Tibial artery (tissue), 4 donors: ENCODE results near the gene TMUB1.

Experiments used
- DNase-seq, 2 donors: peaks; one replicate each; pipeline ENCODE4 v3.0.0-alpha.2; 2019
- H3K27ac ChIP-seq, 2 donors: fragments of 200-600 bp; sonication (generic) in 1 of 2; 1 replicate in 1 of 2; 2 replicates in 1 of 2; pipeline ENCODE4 v1.5.1; 2018 to 2019; ENCODE audit warnings: mild to moderate bottlenecking in 1 of 2
- H3K27me3 ChIP-seq, 2 donors: fragments of 200-600 bp; sonication (generic) in 1 of 2; one replicate each; pipeline versions ENCODE4 v1.5.1 to v1.6.0; 2016 to 2019
- H3K36me3 ChIP-seq, 3 donors: fragments of 200-600 bp; sonication (generic) in 2 of 3; one replicate each; pipeline ENCODE4 v1.5.1; 2016 to 2019; ENCODE audit warnings: mild to moderate bottlenecking in 2 of 3
- H3K4me1 ChIP-seq, 4 donors: fragments of 200-600 bp; sonication (generic) in 2 of 4; 1 replicate in 3 of 4; 2 replicates in 1 of 4; pipeline ENCODE4 v1.5.1; 2016 to 2019
- H3K4me3 ChIP-seq, 2 donors: fragments of 200-600 bp; sonication (generic) in 1 of 2; 1 replicate in 1 of 2; 2 replicates in 1 of 2; pipeline ENCODE4 v1.5.1; 2018 to 2019; ENCODE audit warnings: mild to moderate bottlenecking in 2 of 2
- H3K9me3 ChIP-seq, 3 donors: fragments of 200-600 bp; sonication (generic) in 1 of 3; one replicate each; pipeline ENCODE4 v1.5.1; 2016 to 2019
- CTCF ChIP-seq, 2 experiments: fragments of 200-600 bp in 1 of 2; fragments of 450-650 bp in 1 of 2; IDR thresholded peaks; one replicate each; pipeline ENCODE4 v1.5.1; 2017 to 2019; ENCODE audit warnings: antibody characterized with exemption in 2 of 2, mild to moderate bottlenecking in 1 of 2, moderate library complexity in 1 of 2
- intact Hi-C: fragments of 100-400 bp; cut with DNase I; formaldehyde crosslinking; loops from one replicate; pipeline ENCODE4 v1.15.0; 2023; ENCODE audit warnings: low total_unique reads

Gene TMUB1

GRCh38 chr7:151040616-151041375 is 42.5 kb downstream of the TMUB1 start:
- Histone ChIP-seq H3K36me3 (peaks cover under 1 to 67% (median 24%) of the 10 kb centered on the region in 3 donors), H3K9me3 (no peaks in the 10 kb centered on the region), H3K27ac (no peak overlapping the region), H3K4me1 (peaks cover 0 to 14% (median 11%) of the 10 kb centered on the region in 4 donors), H3K4me3 (no peak overlapping the region), H3K27me3 (no peaks in the 10 kb centered on the region)
- no peak for TF ChIP-seq CTCF (IDR thresholded peaks at IDR 0.05)
- no peak for DNase-seq
- intact Hi-C loops, result no loop called here

GRCh38 chr7:151039850-151040548 is 43.3 kb downstream of the TMUB1 start:
- H3K4me3 ChIP-seq, result no peak overlapping the region
- DNase-seq, result no peak
- H3K27me3 ChIP-seq, result no peaks in the 10 kb centered on the region
- intact Hi-C loops, result loop anchor here (5.0 kb wide), 1 partner anchor 72 kb away; no protein-coding TSS in a partner anchor
- no peaks in the 10 kb centered on the region for H3K9me3 ChIP-seq
- peaks cover 0 to 14% (median 11%) of the 10 kb centered on the region in 4 donors for H3K4me1 ChIP-seq
- peaks cover 8 to 67% (median 27%) of the 10 kb centered on the region in 3 donors for H3K36me3 ChIP-seq
- no peak for TF ChIP-seq CTCF (IDR thresholded peaks at IDR 0.05)
- H3K27ac ChIP-seq, result peak overlapping the region in 1 of 2 donors; percentile 61

GRCh38 chr7:151038951-151039849 is 44.1 kb downstream of the TMUB1 start:
- no peaks in the 10 kb centered on the region for H3K27me3 ChIP-seq
- peaks cover 12 to 67% (median 35%) of the 10 kb centered on the region in 3 donors for H3K36me3 ChIP-seq
- H3K4me1 ChIP-seq, result peaks cover 0 to 14% (median 11%) of the 10 kb centered on the region in 4 donors
- H3K27ac ChIP-seq, result peak overlapping the region; percentile 52 to 61
- intact Hi-C loops, result loop anchor here (5.0 kb wide), 1 partner anchor 73 kb away; no protein-coding TSS in a partner anchor
- no peak for TF ChIP-seq CTCF (IDR thresholded peaks at IDR 0.05)
- H3K9me3 ChIP-seq, result no peaks in the 10 kb centered on the region
- no peak overlapping the region for H3K4me3 ChIP-seq
- peak; percentile 74 to 80 for DNase-seq

- intact Hi-C loops, result loop anchor here (5.0 kb wide), 1 partner anchor 76 kb away; no protein-coding TSS in a partner anchor
- no peak for TF ChIP-seq CTCF (IDR thresholded peaks at IDR 0.05)
- Histone ChIP-seq H3K4me1 (peaks cover 0 to 14% (median 11%) of the 10 kb centered on the region in 4 donors), H3K36me3 (peaks cover 12 to 60% (median 36%) of the 10 kb centered on the region in 3 donors), H3K27me3 (no peaks in the 10 kb centered on the region), H3K27ac (no peak overlapping the region), H3K4me3 (no peak overlapping the region), H3K9me3 (no peaks in the 10 kb centered on the region)
- DNase-seq, result no peak
Observed at GRCh38 chr7:151035902-151036301, 47.4 kb downstream of the TMUB1 start.
